SU-DHL-6 (cell line): Measurements from ENCODE around the gene EYS.

Experiments
- CTCF ChIP-seq: fragments of 200-600 bp; sonication (generic); IDR thresholded peaks from one replicate; pipeline ENCODE4 v1.5.1; 2017; ENCODE audit warnings: antibody characterized with exemption, mild to moderate bottlenecking, low read length, moderate library complexity; ENCODE audit not compliant: insufficient read depth, poor library complexity, severe bottlenecking
- EZH2phosphoT487 ChIP-seq: fragments of 200-600 bp; sonication (generic), shearing (Covaris generic); conservative IDR thresholded peaks from 2 replicates; pipeline ENCODE4 v1.6.1; 2018; ENCODE audit warnings: mild to moderate bottlenecking, antibody characterized with exemption, low read length, moderate library complexity, mixed read lengths

DNA sequence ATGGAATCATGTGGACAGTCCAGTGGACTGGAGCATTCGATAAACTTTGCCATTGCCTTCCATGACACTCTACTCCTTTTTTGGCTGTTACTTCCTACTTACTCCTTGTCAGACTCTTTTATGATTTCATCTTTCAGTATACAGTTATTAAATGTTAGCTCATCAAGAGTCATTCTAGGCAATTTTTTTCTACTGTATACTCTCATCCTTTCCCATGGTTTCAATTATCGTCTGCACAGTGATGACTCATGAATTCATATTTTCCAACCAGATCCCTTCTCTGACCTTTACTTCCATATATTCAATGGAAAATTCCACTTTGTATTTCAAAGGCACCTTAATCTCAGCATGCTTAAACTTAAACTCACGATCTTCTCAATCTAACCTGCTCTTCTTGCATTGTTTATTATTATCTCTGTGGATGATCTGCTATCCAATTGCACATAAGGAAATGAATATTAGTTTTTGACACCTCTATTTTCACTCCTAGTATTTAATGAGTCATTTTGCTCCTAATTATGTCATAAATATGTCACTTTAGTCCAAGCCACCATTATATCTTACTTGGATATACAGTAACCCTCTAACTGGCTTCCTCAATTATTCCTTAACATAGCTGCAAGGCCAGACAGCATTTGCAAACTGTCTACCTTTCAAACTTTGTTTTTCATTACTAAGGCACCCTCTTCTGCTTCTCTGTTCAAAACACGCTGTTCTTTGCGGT is 1643.9 kb downstream of the EYS start:
- TF ChIP-seq CTCF = no peak
- no peak for TF ChIP-seq EZH2phosphoT487
